DOHH2 (cell line): Measurements from ENCODE around the gene MYL5.

Source experiments
- H3F3A ChIP-seq: fragments of 200-600 bp; sonication (generic), shearing (Covaris generic); 2 replicates; pipeline ENCODE4 v1.6.0; 2016; ENCODE audit warnings: antibody characterized with exemption, mild to moderate bottlenecking; ENCODE audit not compliant: control insufficient read depth, insufficient read depth
- H3K27ac ChIP-seq: fragments of 200-600 bp; sonication (generic); 2 replicates; pipeline ENCODE4 v1.5.1; 2014; ENCODE audit warnings: low read depth, mild to moderate bottlenecking, low read length, moderate library complexity
- H3K27me3 ChIP-seq: fragments of 200-600 bp; sonication (generic); 2 replicates; pipeline ENCODE4 v1.6.1; 2014; ENCODE audit warnings: mild to moderate bottlenecking, low read length, mixed read lengths; ENCODE audit not compliant: control insufficient read depth
- H3K36me3 ChIP-seq: fragments of 200-600 bp; sonication (generic); 2 replicates; pipeline ENCODE4 v1.6.1; 2014; ENCODE audit warnings: mild to moderate bottlenecking, low read length, moderate library complexity, mixed read lengths; ENCODE audit not compliant: control insufficient read depth
- H3K4me1 ChIP-seq: fragments of 200-600 bp; sonication (generic); 2 replicates; pipeline ENCODE4 v1.6.1; 2014; ENCODE audit warnings: mild to moderate bottlenecking, low read length, mixed read lengths; ENCODE audit not compliant: control insufficient read depth
- H3K4me2 ChIP-seq: fragments of 200-600 bp; sonication (generic); 2 replicates; pipeline ENCODE4 v1.6.0; 2014; ENCODE audit warnings: mild to moderate bottlenecking, low read length, moderate library complexity
- H3K4me3 ChIP-seq: fragments of 200-600 bp; sonication (generic); 2 replicates; pipeline ENCODE4 v1.5.1; 2014; ENCODE audit warnings: mild to moderate bottlenecking, low read length, mixed read lengths
- H3K79me2 ChIP-seq: fragments of 200-600 bp; sonication (generic); 2 replicates; pipeline ENCODE4 v1.6.1; 2014; ENCODE audit warnings: mild to moderate bottlenecking, low read length, mixed read lengths; ENCODE audit not compliant: control insufficient read depth
- H3K9me2 ChIP-seq: fragments of 200-600 bp; sonication (generic); replicated peaks from 2 replicates; pipeline ENCODE4 v1.6.1; 2014; ENCODE audit warnings: mild to moderate bottlenecking, low read length, mixed read lengths; ENCODE audit not compliant: control insufficient read depth
- H3K9me3 ChIP-seq: fragments of 200-600 bp; sonication (generic); 2 replicates; pipeline ENCODE4 v1.6.1; 2014; ENCODE audit warnings: antibody characterized with exemption, low read length, mixed read lengths; ENCODE audit not compliant: control insufficient read depth, insufficient read depth
- H4K20me1 ChIP-seq: fragments of 200-600 bp; sonication (generic); 2 replicates; pipeline ENCODE4 v1.6.0; 2014; ENCODE audit warnings: low read depth, mild to moderate bottlenecking, antibody characterized with exemption, low read length, moderate library complexity; ENCODE audit not compliant: control insufficient read depth, insufficient read depth
- EZH2phosphoT487 ChIP-seq: fragments of 200-600 bp; sonication (generic); IDR thresholded peaks from 2 replicates; pipeline ENCODE4 v1.6.1; 2017; ENCODE audit warnings: borderline replicate concordance, mild to moderate bottlenecking, antibody characterized with exemption, low read length, moderate library complexity, mixed read lengths
- TF ChIP-seq, protein P1 (sequence below): fragments of 200-600 bp; sonication (generic); IDR thresholded peaks from one replicate; pipeline ENCODE4 v1.5.1; 2014; ENCODE audit warnings: antibody characterized with exemption, mild to moderate bottlenecking, low read depth, low read length; ENCODE audit not compliant: poor library complexity, severe bottlenecking

MYL5 gene

DNA sequence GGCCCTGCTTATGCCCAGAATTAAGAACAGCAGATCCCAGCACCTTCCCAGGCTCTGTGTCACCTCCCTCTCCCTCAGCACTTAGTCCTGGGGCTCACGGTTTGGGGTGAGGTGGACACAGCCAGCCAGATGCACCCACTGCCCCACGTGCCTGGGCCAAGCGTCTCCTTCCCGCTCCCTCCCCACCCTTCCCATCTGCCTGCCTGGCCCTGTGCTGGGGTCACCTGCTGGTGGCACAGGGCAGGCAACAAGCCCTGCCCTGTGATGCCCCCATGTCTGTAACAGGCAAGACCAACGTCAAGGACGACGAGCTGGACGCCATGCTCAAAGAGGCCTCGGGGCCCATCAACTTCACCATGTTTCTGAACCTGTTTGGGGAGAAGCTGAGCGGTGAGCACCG, 5.3 kb downstream of the MYL5 start:
- peaks cover 67% of the 10 kb centered on the region for H3K4me1 ChIP-seq

DNA sequence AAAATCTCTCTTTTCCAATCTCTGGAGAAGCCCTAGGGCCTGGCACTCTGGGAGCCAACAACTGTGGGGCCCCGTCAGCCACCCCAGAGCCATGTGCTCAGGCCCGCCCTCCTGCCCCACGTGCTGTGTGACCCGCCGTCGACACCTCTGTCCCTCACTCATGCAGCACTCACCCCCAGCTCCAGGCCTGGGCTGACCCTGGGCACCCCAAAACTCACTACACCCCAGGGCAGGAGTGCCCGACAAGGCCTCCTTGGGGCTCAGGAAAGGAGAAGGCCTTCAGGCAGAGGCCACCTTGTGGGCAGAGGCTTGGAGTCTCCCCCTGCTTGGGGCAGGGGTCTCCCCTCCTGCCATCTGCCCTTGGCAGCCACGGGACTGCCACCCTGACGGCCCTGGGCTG, 5.7 kb downstream of the MYL5 start:
- no peaks in the 10 kb centered on the region for H3K27me3 ChIP-seq
- H3K27ac ChIP-seq, result no peak overlapping the region
- no peaks in the 10 kb centered on the region for H3K9me2 ChIP-seq
- H3K4me1 ChIP-seq, result peaks cover 68% of the 10 kb centered on the region
- peak overlapping the region; percentile 65 for H3K4me2 ChIP-seq
- TF ChIP-seq EZH2phosphoT487, result no peak
- H3K79me2 ChIP-seq, result peaks cover 4% of the 10 kb centered on the region
- no peaks in the 10 kb centered on the region for H4K20me1 ChIP-seq
- H3F3A ChIP-seq, result peaks cover 10% of the 10 kb centered on the region
- H3K4me3 ChIP-seq, result peak overlapping the region; percentile 61
- H3K36me3 ChIP-seq, result peaks cover 4% of the 10 kb centered on the region
- H3K9me3 ChIP-seq, result no peaks in the 10 kb centered on the region

More for the DNA sequence above, 5.3 kb downstream of the MYL5 start:
- Histone ChIP-seq H3K4me2 (0 out of 2 replicates have a peak overlapping the region, but pooled peaks have one; percentile 65), H3K79me2 (peaks cover 9% of the 10 kb centered on the region), H3K9me3 (no peaks in the 10 kb centered on the region), H3K27me3 (no peaks in the 10 kb centered on the region), H3F3A (peaks cover 10% of the 10 kb centered on the region), H4K20me1 (no peaks in the 10 kb centered on the region), H3K4me3 (no peak overlapping the region), H3K9me2 (no peaks in the 10 kb centered on the region), H3K27ac (no peak overlapping the region), H3K36me3 (peaks cover 9% of the 10 kb centered on the region)
- TF ChIP-seq EZH2phosphoT487, result no peak
- TF ChIP-seq, protein P1, sequence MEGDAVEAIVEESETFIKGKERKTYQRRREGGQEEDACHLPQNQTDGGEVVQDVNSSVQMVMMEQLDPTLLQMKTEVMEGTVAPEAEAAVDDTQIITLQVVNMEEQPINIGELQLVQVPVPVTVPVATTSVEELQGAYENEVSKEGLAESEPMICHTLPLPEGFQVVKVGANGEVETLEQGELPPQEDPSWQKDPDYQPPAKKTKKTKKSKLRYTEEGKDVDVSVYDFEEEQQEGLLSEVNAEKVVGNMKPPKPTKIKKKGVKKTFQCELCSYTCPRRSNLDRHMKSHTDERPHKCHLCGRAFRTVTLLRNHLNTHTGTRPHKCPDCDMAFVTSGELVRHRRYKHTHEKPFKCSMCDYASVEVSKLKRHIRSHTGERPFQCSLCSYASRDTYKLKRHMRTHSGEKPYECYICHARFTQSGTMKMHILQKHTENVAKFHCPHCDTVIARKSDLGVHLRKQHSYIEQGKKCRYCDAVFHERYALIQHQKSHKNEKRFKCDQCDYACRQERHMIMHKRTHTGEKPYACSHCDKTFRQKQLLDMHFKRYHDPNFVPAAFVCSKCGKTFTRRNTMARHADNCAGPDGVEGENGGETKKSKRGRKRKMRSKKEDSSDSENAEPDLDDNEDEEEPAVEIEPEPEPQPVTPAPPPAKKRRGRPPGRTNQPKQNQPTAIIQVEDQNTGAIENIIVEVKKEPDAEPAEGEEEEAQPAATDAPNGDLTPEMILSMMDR, result no peak

DNA sequence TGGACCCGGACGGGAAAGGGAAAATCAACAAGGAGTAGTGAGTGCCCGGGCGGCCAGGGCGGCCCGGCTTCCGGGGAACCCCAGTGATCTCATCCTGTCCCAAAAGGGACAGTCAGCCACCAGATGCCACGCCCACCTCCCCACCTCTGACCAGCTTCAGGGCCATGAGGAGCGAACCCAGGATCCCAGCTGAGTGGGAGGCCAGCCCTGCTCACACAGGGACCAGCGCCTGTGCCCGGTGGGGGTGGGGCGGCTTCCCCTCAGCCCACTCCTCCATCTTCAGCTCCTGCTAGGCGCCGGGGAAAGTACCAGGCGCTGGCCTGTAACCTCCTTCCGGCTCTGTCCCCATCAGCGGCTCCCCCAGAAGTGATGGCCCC, 6.2 kb downstream of the MYL5 start:
- Histone ChIP-seq H3K36me3 (peaks cover 4% of the 10 kb centered on the region; the same call in 1 of the 2 replicates), H3K27ac (peak overlapping the region; percentile 17; the same call in 1 of the 2 replicates), H3K4me3 (peak overlapping the region; percentile 61), H3F3A (peaks cover 9% of the 10 kb centered on the region), H4K20me1 (no peaks in the 10 kb centered on the region), H3K9me3 (no peaks in the 10 kb centered on the region), H3K79me2 (no peaks in the 10 kb centered on the region; the same call in 1 of the 2 replicates), H3K4me2 (peak overlapping the region; percentile 65), H3K4me1 (peaks cover 63% of the 10 kb centered on the region), H3K9me2 (no peaks in the 10 kb centered on the region), H3K27me3 (no peaks in the 10 kb centered on the region)
- no peak for TF ChIP-seq EZH2phosphoT487
- TF ChIP-seq, protein P1, result no peak

DNA sequence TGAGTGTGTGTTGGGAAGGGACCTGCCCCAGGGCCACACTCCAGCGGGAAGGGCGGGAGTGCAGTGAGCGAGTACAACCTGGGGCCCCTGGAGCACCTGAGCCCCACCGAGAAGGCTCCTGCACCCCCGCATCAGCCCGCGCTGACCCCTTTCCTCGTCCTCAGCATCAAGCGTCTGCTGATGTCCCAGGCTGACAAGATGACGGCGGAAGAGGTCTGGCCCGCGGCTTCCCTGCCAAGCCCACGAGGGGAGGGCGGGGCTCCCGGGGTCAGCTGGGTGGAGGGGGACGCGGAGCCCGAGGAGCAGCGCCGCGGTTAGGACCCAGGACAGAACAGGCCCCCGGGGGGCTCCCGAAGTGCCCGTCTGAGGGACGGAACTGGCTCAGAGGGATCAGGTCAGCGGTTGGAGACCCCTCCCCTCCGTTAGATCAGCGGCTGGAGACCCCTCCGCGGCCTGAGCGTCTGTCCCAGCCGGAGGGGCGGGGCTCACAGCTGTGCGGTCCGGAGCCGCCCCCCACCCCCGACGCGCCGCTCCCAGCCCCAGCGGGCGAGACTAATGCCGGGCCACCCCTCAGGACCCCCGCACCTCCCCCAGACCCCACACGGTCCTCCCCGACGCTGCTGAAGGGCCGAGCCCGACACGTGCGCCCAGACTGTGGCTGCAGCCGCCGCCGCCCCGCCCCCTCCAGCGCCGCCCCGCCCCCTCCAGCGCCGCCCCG, 6.7 kb downstream of the MYL5 start:
- H3K4me1 ChIP-seq, result peaks cover 58% of the 10 kb centered on the region
- no peak for TF ChIP-seq EZH2phosphoT487
- TF ChIP-seq, protein P1, result no peak

More for the DNA sequence above, 6.7 kb downstream of the MYL5 start:
- Histone ChIP-seq H3K27ac (peak overlapping the region; percentile 17; the same call in 1 of the 2 replicates), H3K36me3 (no peaks in the 10 kb centered on the region), H3K9me2 (no peaks in the 10 kb centered on the region), H4K20me1 (no peaks in the 10 kb centered on the region), H3K9me3 (no peaks in the 10 kb centered on the region), H3K4me2 (peak overlapping the region; percentile 65), H3K27me3 (no peaks in the 10 kb centered on the region), H3F3A (peaks cover 4% of the 10 kb centered on the region), H3K4me3 (peak overlapping the region; percentile 61), H3K79me2 (no peaks in the 10 kb centered on the region)
